MM.1S (cell line): ENCODE measurements around the gene SIT1.

ENCODE experiments used
- DNase-seq: peaks from one replicate; pipeline ENCODE4 v3.0.0-alpha.2; 2015
- H2AFZ ChIP-seq: fragments of 300-600 bp; sonication (generic); 2 replicates; pipeline ENCODE4 v1.6.0; 2016; ENCODE audit warnings: antibody characterized with exemption, low read length
- H3F3A ChIP-seq: fragments of 300-600 bp; sonication (generic); 2 replicates; pipeline ENCODE4 v1.6.1; 2016; ENCODE audit warnings: mild to moderate bottlenecking, antibody characterized with exemption, low read length, moderate library complexity, mixed read lengths; ENCODE audit not compliant: insufficient read depth
- H3K27ac ChIP-seq: fragments of 300-600 bp; sonication (generic); 2 replicates; pipeline ENCODE4 v1.5.1; 2016; ENCODE audit warnings: mild to moderate bottlenecking, low read length
- H3K27me3 ChIP-seq: fragments of 300-600 bp; sonication (generic); replicated peaks from 2 replicates; pipeline ENCODE4 v1.6.0; 2016; ENCODE audit warnings: low read length; ENCODE audit not compliant: insufficient read depth
- H3K36me3 ChIP-seq: fragments of 300-600 bp; sonication (generic); replicated peaks from 2 replicates; pipeline ENCODE4 v1.6.1; 2016; ENCODE audit warnings: mild to moderate bottlenecking, low read length, mixed read lengths; ENCODE audit not compliant: insufficient read depth
- H3K4me1 ChIP-seq: fragments of 300-600 bp; sonication (generic); 2 replicates; pipeline ENCODE4 v1.6.1; 2016; ENCODE audit warnings: low read length, mixed read lengths
- H3K4me2 ChIP-seq: fragments of 300-600 bp; sonication (generic); 2 replicates; pipeline ENCODE4 v1.6.0; 2016; ENCODE audit warnings: low read depth, low read length
- H3K4me3 ChIP-seq: fragments of 300-600 bp; sonication (generic); 2 replicates; pipeline ENCODE4 v1.5.1; 2016; ENCODE audit warnings: low read length, mixed read lengths
- H3K79me2 ChIP-seq: fragments of 300-600 bp; sonication (generic); 2 replicates; pipeline ENCODE4 v1.6.1; 2016; ENCODE audit warnings: mixed run types, low read length, mixed read lengths
- H3K9ac ChIP-seq: fragments of 300-600 bp; sonication (generic); 2 replicates; pipeline ENCODE4 v1.6.1; 2016; ENCODE audit warnings: low read length, mixed read lengths
- H3K9me2 ChIP-seq: fragments of 300-600 bp; sonication (generic); replicated peaks from 2 replicates; pipeline ENCODE4 v1.6.1; 2016; ENCODE audit warnings: mild to moderate bottlenecking, low read length, mixed read lengths; ENCODE audit not compliant: insufficient read depth
- H3K9me3 ChIP-seq: fragments of 300-600 bp; sonication (generic); replicated peaks from 2 replicates; pipeline ENCODE4 v1.6.1; 2016; ENCODE audit warnings: mild to moderate bottlenecking, low read length, mixed read lengths; ENCODE audit not compliant: insufficient read depth
- H4K20me1 ChIP-seq: fragments of 300-600 bp; sonication (generic); 2 replicates; pipeline ENCODE4 v1.6.1; 2016; ENCODE audit warnings: mild to moderate bottlenecking, low read length, moderate library complexity, mixed read lengths; ENCODE audit not compliant: insufficient read depth
- EZH2 ChIP-seq: fragments of 300-600 bp; sonication (generic); optimal IDR thresholded peaks from 2 replicates; pipeline ENCODE3; 2017; ENCODE audit warnings: low read depth, mild to moderate bottlenecking, antibody characterized with exemption, low read length, mixed read lengths
- EZH2phosphoT487 ChIP-seq: fragments of 300-600 bp; sonication (generic); IDR thresholded peaks from 2 replicates; pipeline ENCODE4 v1.6.1; 2018; ENCODE audit warnings: antibody characterized with exemption, low read length
- TF ChIP-seq, protein P1 (sequence below): fragments of 300-600 bp; sonication (generic); IDR thresholded peaks from 2 replicates; pipeline ENCODE4 v1.5.1; 2016; ENCODE audit warnings: antibody characterized with exemption, low read length, mixed read lengths

SIT1 gene

DNA sequence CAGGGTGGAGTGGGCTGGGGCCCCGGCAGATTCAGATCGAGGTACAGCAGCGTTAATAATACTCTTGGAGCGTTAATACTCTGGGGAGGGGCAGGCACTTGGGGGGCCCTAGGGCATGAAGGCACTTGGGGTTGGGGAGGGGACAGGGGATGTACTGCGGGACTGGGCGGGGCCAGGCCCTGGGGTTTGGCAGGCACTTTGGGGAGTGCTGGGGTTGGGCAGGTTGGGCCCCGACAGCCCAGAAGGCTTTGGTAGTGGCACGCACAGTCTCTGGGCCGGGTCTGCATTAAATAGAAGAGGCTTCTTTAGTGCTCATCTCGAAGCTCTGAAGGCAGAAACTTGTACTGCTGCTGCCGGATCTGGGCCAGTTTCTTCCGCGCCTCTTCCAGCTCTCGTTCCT, 46.8 kb upstream of the SIT1 start:
- H3K9me3 ChIP-seq, result no peaks in the 10 kb centered on the region
- H3K27me3 ChIP-seq, result no peaks in the 10 kb centered on the region
- H3K79me2 ChIP-seq, result no peaks in the 10 kb centered on the region
- no peak overlapping the region for H3K4me3 ChIP-seq
- DNase-seq, result no peak
- H3K9me2 ChIP-seq, result no peaks in the 10 kb centered on the region
- no peaks in the 10 kb centered on the region for H3F3A ChIP-seq
- H3K36me3 ChIP-seq, result 0 out of 2 replicates have a peak, but pooled peaks cover 4% of the 10 kb centered on the region
- H3K27ac ChIP-seq, result no peak overlapping the region
- H3K4me1 ChIP-seq, result no peaks in the 10 kb centered on the region
- no peaks in the 10 kb centered on the region for H4K20me1 ChIP-seq
- no peak overlapping the region for H3K4me2 ChIP-seq
- H3K9ac ChIP-seq, result no peak overlapping the region
- TF ChIP-seq EZH2phosphoT487 (no peak), EZH2 (no peak)
- TF ChIP-seq, protein P1, sequence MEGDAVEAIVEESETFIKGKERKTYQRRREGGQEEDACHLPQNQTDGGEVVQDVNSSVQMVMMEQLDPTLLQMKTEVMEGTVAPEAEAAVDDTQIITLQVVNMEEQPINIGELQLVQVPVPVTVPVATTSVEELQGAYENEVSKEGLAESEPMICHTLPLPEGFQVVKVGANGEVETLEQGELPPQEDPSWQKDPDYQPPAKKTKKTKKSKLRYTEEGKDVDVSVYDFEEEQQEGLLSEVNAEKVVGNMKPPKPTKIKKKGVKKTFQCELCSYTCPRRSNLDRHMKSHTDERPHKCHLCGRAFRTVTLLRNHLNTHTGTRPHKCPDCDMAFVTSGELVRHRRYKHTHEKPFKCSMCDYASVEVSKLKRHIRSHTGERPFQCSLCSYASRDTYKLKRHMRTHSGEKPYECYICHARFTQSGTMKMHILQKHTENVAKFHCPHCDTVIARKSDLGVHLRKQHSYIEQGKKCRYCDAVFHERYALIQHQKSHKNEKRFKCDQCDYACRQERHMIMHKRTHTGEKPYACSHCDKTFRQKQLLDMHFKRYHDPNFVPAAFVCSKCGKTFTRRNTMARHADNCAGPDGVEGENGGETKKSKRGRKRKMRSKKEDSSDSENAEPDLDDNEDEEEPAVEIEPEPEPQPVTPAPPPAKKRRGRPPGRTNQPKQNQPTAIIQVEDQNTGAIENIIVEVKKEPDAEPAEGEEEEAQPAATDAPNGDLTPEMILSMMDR, result no peak
- H2AFZ ChIP-seq, result no peak overlapping the region

GRCh38 chr9:35696520-35697215, 45.9 kb upstream of the SIT1 start:
- peak; percentile 51 for DNase-seq
- no peaks in the 10 kb centered on the region for H3K4me1 ChIP-seq
- 0 out of 2 replicates have a peak, but pooled peaks cover 2% of the 10 kb centered on the region for H3K36me3 ChIP-seq
- H3K79me2 ChIP-seq, result no peaks in the 10 kb centered on the region
- H3F3A ChIP-seq, result no peaks in the 10 kb centered on the region
- H3K27me3 ChIP-seq, result no peaks in the 10 kb centered on the region
- no peak overlapping the region for H3K9ac ChIP-seq
- no peaks in the 10 kb centered on the region for H4K20me1 ChIP-seq
- no peak overlapping the region for H3K27ac ChIP-seq
- no peak overlapping the region for H3K4me2 ChIP-seq
- no peaks in the 10 kb centered on the region for H3K9me2 ChIP-seq
- no peaks in the 10 kb centered on the region for H3K9me3 ChIP-seq
- no peak overlapping the region for H2AFZ ChIP-seq
- no peak for TF ChIP-seq EZH2phosphoT487
- TF ChIP-seq, protein P1, result peak; percentile 92
- no peak overlapping the region for H3K4me3 ChIP-seq

- no peaks in the 10 kb centered on the region for H3K9me2 ChIP-seq
- no peaks in the 10 kb centered on the region for H3K79me2 ChIP-seq
- H3K4me3 ChIP-seq, result no peak overlapping the region
- no peaks in the 10 kb centered on the region for H3K4me1 ChIP-seq
- H3F3A ChIP-seq, result no peaks in the 10 kb centered on the region
- H4K20me1 ChIP-seq, result no peaks in the 10 kb centered on the region
- no peaks in the 10 kb centered on the region for H3K9me3 ChIP-seq
- H3K27ac ChIP-seq, result no peak overlapping the region
- H3K36me3 ChIP-seq, result no peaks in the 10 kb centered on the region
- H3K9ac ChIP-seq, result no peak overlapping the region
- no peak overlapping the region for H2AFZ ChIP-seq
- no peak for DNase-seq
- H3K4me2 ChIP-seq, result no peak overlapping the region
- no peak for TF ChIP-seq EZH2phosphoT487
- TF ChIP-seq, protein P1, result no peak
- 0 out of 2 replicates have a peak, but pooled peaks cover 4% of the 10 kb centered on the region for H3K27me3 ChIP-seq
Observed at GRCh38 chr9:35695943-35696401, 45.2 kb upstream of the SIT1 start.
